Measurements from ENCODE around the gene SLC9C1.
A peak's percentile ranks its signal among the peaks of the same experiment; 100 is the strongest.

SLC9C1 gene

GRCh38 chr3:112293368-112294321 is at the start of gene SLC9C1:
TSS of gene SLC9C1 (minus strand) at chr3:112294216. CDS start at chr3:112286791, 7,425 bp downstream.
- DNase-seq: peak; percentile 60

- no peak for DNase-seq
These were observed 47.4 kb upstream of the SLC9C1 start for GRCh38 chr3:112341386-112341785.

- DNase-seq: no peak
These were observed 45.6 kb upstream of the SLC9C1 start for GRCh38 chr3:112339609-112340008.

- DNase-seq: no peak
These were observed 45.1 kb upstream of the SLC9C1 start for GRCh38 chr3:112339134-112339533.

GRCh38 chr3:112338727-112339056 is 44.7 kb upstream of the SLC9C1 start:
- DNase-seq: no peak

GRCh38 chr3:112338021-112338726 is 44.2 kb upstream of the SLC9C1 start:
- DNase-seq: no peak

GRCh38 chr3:112335434-112335781 is 41.4 kb upstream of the SLC9C1 start:
- DNase-seq: no peak

- DNase-seq: no peak
These were observed 40.8 kb upstream of the SLC9C1 start for GRCh38 chr3:112334691-112335433.

- peak; percentile 14 for DNase-seq
These were observed 39.6 kb upstream of the SLC9C1 start for GRCh38 chr3:112333381-112334317.

GRCh38 chr3:112333002-112333380 is 39.0 kb upstream of the SLC9C1 start, which contains the start of gene CD200:
TSS of gene CD200 (plus strand) at chr3:112333156. CDS start at chr3:112333213, 57 bp downstream.
- peak; percentile 21 for DNase-seq

- no peak for DNase-seq
These were observed 37.8 kb upstream of the SLC9C1 start for GRCh38 chr3:112331851-112332250.

- DNase-seq: peak; percentile 23
These were observed 33.4 kb upstream of the SLC9C1 start for GRCh38 chr3:112327371-112327951.

GRCh38 chr3:112321867-112322652 is 28.0 kb upstream of the SLC9C1 start:
- DNase-seq: no peak

- DNase-seq: no peak
These were observed 26.7 kb upstream of the SLC9C1 start for GRCh38 chr3:112320691-112321090.

GRCh38 chr3:112319516-112320276 is 25.7 kb upstream of the SLC9C1 start:
- no peak for DNase-seq

GRCh38 chr3:112315791-112316190 is 21.8 kb upstream of the SLC9C1 start:
- no peak for DNase-seq

- DNase-seq: no peak
These were observed 20.6 kb upstream of the SLC9C1 start for GRCh38 chr3:112314649-112315048.

GRCh38 chr3:112308151-112308911 is 14.3 kb upstream of the SLC9C1 start:
- no peak for DNase-seq

- DNase-seq: no peak
These were observed 13.5 kb upstream of the SLC9C1 start for GRCh38 chr3:112307557-112307956.

Data from NCI-H2227 treated with DMSO at 0.1 percent for 48 hours (cell line).